Measurements from ENCODE around the gene B3GALT6.

DNA sequence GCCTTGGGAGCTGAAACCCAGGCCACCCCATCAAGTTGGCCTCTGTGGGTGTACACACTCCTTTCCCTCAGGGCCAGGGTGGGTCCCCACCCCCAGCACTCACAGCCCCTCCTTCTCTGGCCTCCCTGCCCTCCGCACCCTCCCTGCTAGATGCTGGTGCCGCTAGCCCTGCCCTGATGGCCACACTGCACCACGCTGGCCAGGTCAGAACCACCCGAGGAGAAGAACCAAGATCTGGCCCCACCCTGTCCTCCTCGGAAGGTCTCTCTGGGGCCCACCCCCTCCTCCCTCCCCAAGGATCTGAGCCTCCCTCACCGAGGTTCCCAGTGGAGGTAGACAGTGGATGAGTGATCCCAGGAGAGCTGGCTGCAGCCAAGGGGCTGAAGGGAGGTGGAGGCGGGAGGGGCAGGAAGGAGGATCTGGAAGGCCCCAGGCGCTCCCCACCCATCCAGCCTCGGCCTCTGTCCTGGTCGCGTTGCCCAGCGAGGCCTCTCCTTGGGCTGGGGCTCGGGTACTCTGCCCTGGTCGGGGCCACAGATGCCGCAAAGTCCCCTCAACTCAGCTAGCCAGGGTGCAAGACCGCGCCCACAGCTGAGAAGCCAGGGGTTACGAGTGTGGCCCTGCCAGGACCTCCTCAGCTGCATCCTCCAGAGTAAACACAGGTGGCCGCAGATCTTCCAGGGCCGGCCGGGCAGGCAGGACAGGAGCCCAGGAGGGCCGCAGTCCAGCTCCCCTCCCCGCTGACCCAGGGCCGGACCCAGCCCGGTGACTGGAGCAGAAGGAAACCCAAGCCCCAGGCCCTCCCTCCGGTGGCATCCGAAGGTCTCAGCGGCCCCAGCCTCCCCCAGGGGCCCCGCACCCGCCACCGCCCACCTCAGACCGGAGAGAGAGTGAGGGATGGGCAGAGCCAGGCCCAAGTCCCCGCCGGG is 5.2 kb downstream of the B3GALT6 start:
- TF ChIP-seq MYNN (tag by site-specific recombination; IDR thresholded peaks at IDR 0.05; ENCODE audit: borderline replicate concordance) (no peak), ZBTB7A (tag by site-specific recombination; IDR thresholded peaks at IDR 0.05; ENCODE audit: low read depth) (no peak), ZNF670 (tag by site-specific recombination; IDR thresholded peaks at IDR 0.05; ENCODE audit: low read depth) (no peak), ZNF169 (tag by site-specific recombination; IDR thresholded peaks at IDR 0.05) (no peak), ZNF391 (tag by site-specific recombination; IDR thresholded peaks at IDR 0.05; ENCODE audit: borderline replicate concordance, low read depth) (no peak), ZNF501 (tag by site-specific recombination; IDR thresholded peaks at IDR 0.05) (no peak), CTCF (tag by site-specific recombination; IDR thresholded peaks at IDR 0.05) (no peak)
- TF ChIP-seq, protein P1, sequence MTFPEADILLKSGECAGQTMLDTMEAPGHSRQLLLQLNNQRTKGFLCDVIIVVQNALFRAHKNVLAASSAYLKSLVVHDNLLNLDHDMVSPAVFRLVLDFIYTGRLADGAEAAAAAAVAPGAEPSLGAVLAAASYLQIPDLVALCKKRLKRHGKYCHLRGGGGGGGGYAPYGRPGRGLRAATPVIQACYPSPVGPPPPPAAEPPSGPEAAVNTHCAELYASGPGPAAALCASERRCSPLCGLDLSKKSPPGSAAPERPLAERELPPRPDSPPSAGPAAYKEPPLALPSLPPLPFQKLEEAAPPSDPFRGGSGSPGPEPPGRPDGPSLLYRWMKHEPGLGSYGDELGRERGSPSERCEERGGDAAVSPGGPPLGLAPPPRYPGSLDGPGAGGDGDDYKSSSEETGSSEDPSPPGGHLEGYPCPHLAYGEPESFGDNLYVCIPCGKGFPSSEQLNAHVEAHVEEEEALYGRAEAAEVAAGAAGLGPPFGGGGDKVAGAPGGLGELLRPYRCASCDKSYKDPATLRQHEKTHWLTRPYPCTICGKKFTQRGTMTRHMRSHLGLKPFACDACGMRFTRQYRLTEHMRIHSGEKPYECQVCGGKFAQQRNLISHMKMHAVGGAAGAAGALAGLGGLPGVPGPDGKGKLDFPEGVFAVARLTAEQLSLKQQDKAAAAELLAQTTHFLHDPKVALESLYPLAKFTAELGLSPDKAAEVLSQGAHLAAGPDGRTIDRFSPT (tag by site-specific recombination; IDR thresholded peaks at IDR 0.05): no peak; the same call in 1 of the 2 replicates
